HepG2 (cell line): Measurements from ENCODE around the gene ZNF175. TPM values are rescaled to one million over a fixed set of nuclear protein-coding genes. Genes with fewer than 3 reads are reported as not detected.

Experiments used
- ATAC-seq: fragments of 200-7000 bp; cut with Tn5 transposase; 3 replicates; pipeline ENCODE4 v1.9.1; 2020; ENCODE audit warnings: mild to moderate bottlenecking, moderate library complexity
- BruUV-seq: library from RNA; stranded (reverse); fragments of 400-500 nt; replicated peaks from 2 replicates; lab custom pipeline; 2021; lab: Mats Ljungman, UMichigan
- CTCF ChIA-PET: fragments of 300-600 bp; formaldehyde crosslinking; extraction: SDS; loops from one replicate; lab custom pipeline; 2021; ENCODE audit warnings: low total read pairs, inconsistent platforms, low intra/inter-chr PET ratio; lab: Yijun Ruan, JAX
- POLR2A ChIA-PET: fragments of 350-600 bp; sonication (Branson Sonifier 250); formaldehyde crosslinking; loops from one replicate; lab custom pipeline; 2020; ENCODE audit warnings: antibody characterized with exemption, inconsistent platforms; lab: Yijun Ruan, JAX
- DNase-seq: peaks from one replicate; pipeline ENCODE4 v3.0.0-alpha.2; 2015; ENCODE audit warnings: low spot score
- FAIRE-seq: peaks from 3 replicates; lab custom pipeline; 2011; peaks lifted over from hg19 to GRCh38; lab: Jason Lieb, UNC
- H2AFZ ChIP-seq: one replicate; pipeline ENCODE4 v1.6.1; 2011; ENCODE audit warnings: low read length, inconsistent platforms
- H3K27ac ChIP-seq: fragments of 300-600 bp; 3 replicates; pipeline ENCODE4 v1.8.0; 2011; ENCODE audit warnings: mixed run types, mild to moderate bottlenecking, mixed read lengths, low read length, inconsistent platforms; ENCODE audit not compliant: insufficient read depth; ENCODE audit errors: extremely low read length
- H3K27me3 ChIP-seq, 2 experiments: fragments of 200-600 bp in 1 of 2; 2 replicates in 1 of 2; 3 replicates in 1 of 2; pipeline versions ENCODE4 v1.6.0 to v1.8.0; 2011; ENCODE audit warnings: low read length in 2 of 2, mild to moderate bottlenecking in 2 of 2, moderate library complexity in 2 of 2, inconsistent platforms in 1 of 2; ENCODE audit not compliant: insufficient read depth in 2 of 2, control insufficient read depth in 1 of 2
- H3K36me3 ChIP-seq, 2 experiments: fragments of 200-600 bp in 1 of 2; replicated peaks in 1 of 2; 2 replicates in 1 of 2; 3 replicates in 1 of 2; pipeline versions ENCODE4 v1.5.1 to v1.8.0; 2011; ENCODE audit warnings: low read length in 2 of 2, inconsistent platforms in 1 of 2; ENCODE audit not compliant: insufficient read depth in 2 of 2, control insufficient read depth in 1 of 2
- H3K4me1 ChIP-seq: 2 replicates; pipeline ENCODE4 v1.5.1; 2012; ENCODE audit warnings: low read length, inconsistent platforms; ENCODE audit not compliant: insufficient read depth
- H3K4me2 ChIP-seq: 2 replicates; pipeline ENCODE4 v1.6.0; 2011; ENCODE audit warnings: low read depth, low read length, inconsistent platforms
- H3K4me3 ChIP-seq, 3 experiments: fragments of 200-600 bp in 1 of 3; sonication (generic), shearing (Covaris generic) in 1 of 3; replicated peaks in 1 of 3; 2 replicates each; pipeline ENCODE4 v1.5.1; 2011 to 2016; ENCODE audit warnings: low read length in 3 of 3, inconsistent platforms in 2 of 3, low read depth in 2 of 3, mild to moderate bottlenecking in 2 of 3, control low read depth in 1 of 3, mixed read lengths in 1 of 3; ENCODE audit not compliant: insufficient read depth in 1 of 3
- H3K79me2 ChIP-seq: one replicate; pipeline ENCODE4 v1.6.1; 2011; ENCODE audit warnings: low read length, inconsistent platforms; ENCODE audit not compliant: insufficient read depth
- H3K9ac ChIP-seq: 2 replicates; pipeline ENCODE4 v1.6.0; 2011; ENCODE audit warnings: mild to moderate bottlenecking, low read depth, low read length, inconsistent platforms; ENCODE audit not compliant: insufficient read depth
- H3K9me3 ChIP-seq: 2 replicates; pipeline ENCODE4 v1.5.1; 2012; ENCODE audit warnings: mild to moderate bottlenecking, low read length
- H4K20me1 ChIP-seq: 2 replicates; pipeline ENCODE4 v1.6.0; 2011; ENCODE audit warnings: inconsistent platforms, mild to moderate bottlenecking, low read length, moderate library complexity; ENCODE audit not compliant: insufficient read depth
- BCL6 ChIP-seq: IDR thresholded peaks from 2 replicates; pipeline ENCODE4 v1.6.1; 2016; ENCODE audit warnings: missing genetic modification reagents, missing compliant biosample characterization
- CHD2 ChIP-seq: IDR thresholded peaks from 2 replicates; pipeline ENCODE4 v1.6.1; 2011; ENCODE audit warnings: low read depth, low read length, improper control_type of control experiment
- ETV6 ChIP-seq: sonication (generic); formaldehyde crosslinking; conservative IDR thresholded peaks from 2 replicates; pipeline ENCODE4 v1.4.0; 2020; ENCODE audit warnings: missing genetic modification reagents
- HOMEZ ChIP-seq: IDR thresholded peaks from 2 replicates; pipeline ENCODE4 v1.6.1; 2016; ENCODE audit warnings: low read depth
- HOXA9 ChIP-seq: sonication (generic); formaldehyde crosslinking; IDR thresholded peaks from 2 replicates; pipeline ENCODE4 v1.8.1; 2022; ENCODE audit warnings: missing genetic modification reagents, mild to moderate bottlenecking, moderate library complexity, borderline replicate concordance
- KDM1A ChIP-seq: IDR thresholded peaks from 2 replicates; pipeline ENCODE4 v1.6.1; 2016; ENCODE audit warnings: missing compliant biosample characterization
- MAZ ChIP-seq, 2 experiments: sonication (generic) in 1 of 2; formaldehyde crosslinking in 1 of 2; IDR thresholded peaks; 2 replicates each; pipeline versions ENCODE4 v1.5.0 to v1.6.1; 2012 to 2020; ENCODE audit warnings: low read depth in 2 of 2, mild to moderate bottlenecking in 2 of 2, borderline replicate concordance in 1 of 2, improper control_type of control experiment in 1 of 2, low read length in 1 of 2, missing genetic modification reagents in 1 of 2, moderate library complexity in 1 of 2
- RORA ChIP-seq: sonication (generic); formaldehyde crosslinking; IDR thresholded peaks from 2 replicates; pipeline ENCODE4 v1.5.0; 2020; ENCODE audit warnings: mild to moderate bottlenecking, missing genetic modification reagents, moderate library complexity
- U2AF1 ChIP-seq: fragments of 200-400 bp; formaldehyde crosslinking; optimal IDR thresholded peaks from 2 replicates; pipeline ENCODE3; 2017; ENCODE audit warnings: mild to moderate bottlenecking, low read depth, low read length
- ZFX ChIP-seq: sonication (generic); formaldehyde crosslinking; IDR thresholded peaks from 2 replicates; pipeline ENCODE4 v1.4.0; 2020; ENCODE audit warnings: mild to moderate bottlenecking, low read depth, missing genetic modification reagents, moderate library complexity
- ZNF143 ChIP-seq: sonication (generic); formaldehyde crosslinking; IDR thresholded peaks from 2 replicates; pipeline ENCODE4 v1.4.0; 2020; ENCODE audit warnings: missing genetic modification reagents
- ZNF558 ChIP-seq: sonication (generic); formaldehyde crosslinking; IDR thresholded peaks from 2 replicates; pipeline ENCODE4 v1.9.0; 2022; ENCODE audit warnings: mild to moderate bottlenecking, missing genetic modification reagents, borderline replicate concordance
- ZNF737 ChIP-seq: sonication (generic); formaldehyde crosslinking; IDR thresholded peaks from 2 replicates; pipeline ENCODE4 v1.5.0; 2020; ENCODE audit warnings: missing genetic modification reagents, mild to moderate bottlenecking, borderline replicate concordance
- ZNF768 ChIP-seq: sonication (generic); formaldehyde crosslinking; IDR thresholded peaks from 2 replicates; pipeline ENCODE4 v1.4.0; 2020; ENCODE audit warnings: missing genetic modification reagents
- ZNF816 ChIP-seq: sonication (generic); formaldehyde crosslinking; IDR thresholded peaks from 2 replicates; pipeline ENCODE4 v1.8.0; 2022; ENCODE audit warnings: missing genetic modification reagents, mild to moderate bottlenecking, borderline replicate concordance
- WGBS: methylation state at CpG from one replicate; pipeline ENCODE4 v1.1.6; 2017; ENCODE audit warnings: low lambda C conversion rate; 5-methylcytosine and 5-hydroxymethylcytosine counted together
- in situ Hi-C: cut with HindIII; loops from 2 replicates; pipeline ENCODE4 v1.10.0; 2017; ENCODE audit warnings: low pct_unique_long_range_greater_than_20kb; ENCODE audit not compliant: extremely low pct_ligation_motif_present
- intact Hi-C: fragments of 100-400 bp; cut with micrococcal nuclease; formaldehyde crosslinking; loops from one replicate; pipeline ENCODE4 v1.10.0; 2022; ENCODE audit not compliant: unreplicated experiment
- polyA plus RNA-seq, 8 experiments: library from polyadenylated mRNA; depleted of rRNA in 3 of 8; stranded (reverse) in 7 of 8; unstranded in 1 of 8; fragments of >200 nt; fragmentation: Illumina TruSeq in 4 of 8; extraction: Trizol in 4 of 8; gene quantifications; 2 replicates each; pipeline versions ENCODE4 v1.2.1 to v1.2.3, GENCODE V29; 2011 to 2016; ENCODE audit warnings: low read depth in 4 of 8, missing spikeins in 1 of 8, mixed read lengths in 1 of 8; ENCODE audit not compliant: insufficient read depth in 1 of 8
- total RNA-seq, 5 experiments: library from RNA; depleted of rRNA; stranded (reverse); fragments of >200 nt; fragmentation: Illumina TruSeq; extraction: Trizol; gene quantifications; 2 replicates each; pipeline ENCODE4 v1.2.3, GENCODE V29; 2016; ENCODE audit warnings: low read depth in 1 of 5

ZNF175 gene
- total and polyA plus RNA-seq, 2 of the 13 experiments (the other 11 are each of a cell fraction or from before 2014, with no cell fraction given), result 1.2 to 1.5 TPM

- Histone ChIP-seq H3K9ac (peak overlapping the region; percentile 33; the same call in 1 of the 2 replicates), H3K4me3 (peak overlapping the region; percentile 41 to 68 (median 56); a peak in 5 of 6 replicates), H2AFZ (peak overlapping the region; percentile 9), H3K9me3 (no peaks in the 10 kb centered on the region), H3K36me3 (no peaks in the 10 kb centered on the region), H3K4me2 (peak overlapping the region; percentile 68), H4K20me1 (no peaks in the 10 kb centered on the region), H3K27ac (no peak overlapping the region), H3K4me1 (peaks cover 6% of the 10 kb centered on the region; the same call in 1 of the 2 replicates), H3K79me2 (no peaks in the 10 kb centered on the region), H3K27me3 (no peaks in the 10 kb centered on the region; a peak in 1 of 5 replicates)
- intact Hi-C loops (no loop called here), in situ Hi-C loops (no loop called here)
- DNase-seq (no peak), ATAC-seq (peak; percentile 17; the same call in 2 of the 3 replicates), FAIRE-seq (no peak)
- TF ChIP-seq HOXA9 (CRISPR knock-in tag), result no peak
- TF ChIP-seq BCL6 (CRISPR knock-in tag), result no peak
- TF ChIP-seq ZNF816 (CRISPR knock-in tag), result no peak
- TF ChIP-seq HOMEZ, result no peak
- TF ChIP-seq ZNF143 (CRISPR knock-in tag), result no peak
- no peak for TF ChIP-seq ETV6 (CRISPR knock-in tag)
- TF ChIP-seq ZNF768 (CRISPR knock-in tag), result peak; percentile 46; the same call in 1 of the 2 replicates
- no peak for TF ChIP-seq RORA (CRISPR knock-in tag)
- TF ChIP-seq U2AF1, result no peak
- TF ChIP-seq ZNF737, result 0 out of 2 replicates have a peak, but pooled peaks have one; percentile 18
- no peak for TF ChIP-seq MAZ (IDR thresholded peaks at IDR 0.05; ENCODE audit: borderline replicate concordance, low read depth, low read length)
- 0 out of 2 replicates have a peak, but pooled peaks have one; percentile 46 for TF ChIP-seq MAZ (CRISPR knock-in tag; IDR thresholded peaks at IDR 0.05; ENCODE audit: low read depth)
- no peak for TF ChIP-seq CHD2
- TF ChIP-seq ZNF558, result 0 out of 2 replicates have a peak, but pooled peaks have one; percentile 1
- no peak for TF ChIP-seq ZFX (CRISPR knock-in tag)
- TF ChIP-seq KDM1A (CRISPR knock-in tag), result no peak
- ChIA-PET POLR2A (interaction anchor here (1.8 kb wide), 1 partner anchor 255 kb away, joined by 3 read pairs; no protein-coding TSS in a partner anchor), CTCF (no interaction called here)
- no TSS peak for BruUV-seq
- WGBS, result 49% methylated on average over 6 of the region's 6 CpGs
Measured at GRCh38 chr19:51594774-51595109, 23.7 kb downstream of the ZNF175 start.
